KMS-11 (cell line): ENCODE data around the gene SCAMP1.

Experiments
- H2AFZ ChIP-seq: fragments of 200-600 bp; sonication (generic); 2 replicates; pipeline ENCODE4 v1.6.1; 2016; ENCODE audit warnings: antibody characterized with exemption, mixed run types, low read depth
- H3K27ac ChIP-seq: fragments of 200-600 bp; sonication (generic); 2 replicates; pipeline ENCODE4 v1.6.1; 2016; ENCODE audit warnings: mild to moderate bottlenecking, mixed run types
- H3K27me3 ChIP-seq: fragments of 200-600 bp; sonication (generic); 2 replicates; pipeline ENCODE4 v1.6.1; 2017; ENCODE audit warnings: mild to moderate bottlenecking, low read depth, mixed run types, moderate library complexity; ENCODE audit not compliant: insufficient read depth
- H3K36me3 ChIP-seq: fragments of 200-600 bp; sonication (generic); 2 replicates; pipeline ENCODE4 v1.6.1; 2017; ENCODE audit warnings: mild to moderate bottlenecking, mixed run types; ENCODE audit not compliant: insufficient read depth
- H3K4me1 ChIP-seq: fragments of 200-600 bp; sonication (generic); 2 replicates; pipeline ENCODE4 v1.6.1; 2016; ENCODE audit warnings: mild to moderate bottlenecking, low read depth, mixed run types; ENCODE audit not compliant: poor library complexity, severe bottlenecking
- H3K4me2 ChIP-seq: fragments of 200-600 bp; sonication (generic); 2 replicates; pipeline ENCODE4 v1.7.0; 2016; ENCODE audit warnings: mild to moderate bottlenecking, mixed run types
- H3K4me3 ChIP-seq: fragments of 200-600 bp; sonication (generic); IDR thresholded peaks from 2 replicates; pipeline ENCODE4 v1.6.1; 2017; ENCODE audit warnings: low read depth, low read length, mixed read lengths; ENCODE audit not compliant: insufficient read depth
- H3K79me2 ChIP-seq: fragments of 200-600 bp; sonication (generic); 2 replicates; pipeline ENCODE4 v1.6.1; 2016; ENCODE audit warnings: low read depth, mixed run types; ENCODE audit not compliant: insufficient read depth
- H3K9ac ChIP-seq: fragments of 200-600 bp; sonication (generic); 2 replicates; pipeline ENCODE4 v1.6.1; 2016; ENCODE audit warnings: mild to moderate bottlenecking, mixed run types
- H4K20me1 ChIP-seq: fragments of 200-600 bp; sonication (generic); 2 replicates; pipeline ENCODE4 v1.6.1; 2016; ENCODE audit warnings: mild to moderate bottlenecking, mixed run types; ENCODE audit not compliant: insufficient read depth
- TF ChIP-seq, protein P1 (sequence below): fragments of 200-600 bp; sonication (generic); conservative IDR thresholded peaks from 2 replicates; pipeline ENCODE4 v1.6.1; 2017; ENCODE audit warnings: low read depth, mild to moderate bottlenecking, antibody characterized with exemption, low read length, moderate library complexity, mixed read lengths

Gene SCAMP1

GRCh38 chr5:78476795-78477194 is 116.4 kb downstream of the SCAMP1 start:
- Histone ChIP-seq H3K36me3 (no peaks in the 10 kb centered on the region), H3K27me3 (no peaks in the 10 kb centered on the region), H4K20me1 (no peaks in the 10 kb centered on the region), H3K27ac (no peak overlapping the region), H3K4me2 (no peak overlapping the region), H3K4me3 (no peak overlapping the region), H3K9ac (no peak overlapping the region), H2AFZ (no peak overlapping the region), H3K79me2 (no peaks in the 10 kb centered on the region), H3K4me1 (no peaks in the 10 kb centered on the region)
- TF ChIP-seq, protein P1, sequence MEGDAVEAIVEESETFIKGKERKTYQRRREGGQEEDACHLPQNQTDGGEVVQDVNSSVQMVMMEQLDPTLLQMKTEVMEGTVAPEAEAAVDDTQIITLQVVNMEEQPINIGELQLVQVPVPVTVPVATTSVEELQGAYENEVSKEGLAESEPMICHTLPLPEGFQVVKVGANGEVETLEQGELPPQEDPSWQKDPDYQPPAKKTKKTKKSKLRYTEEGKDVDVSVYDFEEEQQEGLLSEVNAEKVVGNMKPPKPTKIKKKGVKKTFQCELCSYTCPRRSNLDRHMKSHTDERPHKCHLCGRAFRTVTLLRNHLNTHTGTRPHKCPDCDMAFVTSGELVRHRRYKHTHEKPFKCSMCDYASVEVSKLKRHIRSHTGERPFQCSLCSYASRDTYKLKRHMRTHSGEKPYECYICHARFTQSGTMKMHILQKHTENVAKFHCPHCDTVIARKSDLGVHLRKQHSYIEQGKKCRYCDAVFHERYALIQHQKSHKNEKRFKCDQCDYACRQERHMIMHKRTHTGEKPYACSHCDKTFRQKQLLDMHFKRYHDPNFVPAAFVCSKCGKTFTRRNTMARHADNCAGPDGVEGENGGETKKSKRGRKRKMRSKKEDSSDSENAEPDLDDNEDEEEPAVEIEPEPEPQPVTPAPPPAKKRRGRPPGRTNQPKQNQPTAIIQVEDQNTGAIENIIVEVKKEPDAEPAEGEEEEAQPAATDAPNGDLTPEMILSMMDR, result no peak

DNA sequence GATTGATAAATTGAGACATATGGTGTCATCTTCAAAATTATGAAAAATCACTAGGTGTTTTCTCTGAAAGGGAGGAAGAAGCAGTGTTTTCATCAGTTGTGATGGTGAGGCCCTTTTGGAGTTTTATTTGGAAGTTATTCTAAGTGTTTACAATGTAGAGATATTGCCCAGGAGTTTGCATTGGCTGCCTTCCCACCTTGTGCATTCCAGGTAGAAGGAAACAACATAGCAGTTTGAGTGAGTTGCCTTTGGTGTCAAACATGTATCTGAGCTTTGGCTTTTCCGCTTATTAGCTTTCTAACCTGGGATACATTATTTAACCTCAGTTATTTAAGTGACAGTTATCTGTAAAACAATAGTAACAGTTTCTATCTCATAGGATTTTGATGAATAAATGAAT is 122.5 kb downstream of the SCAMP1 start:
- Histone ChIP-seq H2AFZ (no peak overlapping the region), H3K9ac (no peak overlapping the region), H3K36me3 (no peaks in the 10 kb centered on the region), H3K4me3 (no peak overlapping the region), H3K79me2 (no peaks in the 10 kb centered on the region), H3K27me3 (no peaks in the 10 kb centered on the region), H4K20me1 (no peaks in the 10 kb centered on the region), H3K27ac (no peak overlapping the region), H3K4me1 (peaks cover 9% of the 10 kb centered on the region), H3K4me2 (no peak overlapping the region)
- TF ChIP-seq, protein P1, result no peak

DNA sequence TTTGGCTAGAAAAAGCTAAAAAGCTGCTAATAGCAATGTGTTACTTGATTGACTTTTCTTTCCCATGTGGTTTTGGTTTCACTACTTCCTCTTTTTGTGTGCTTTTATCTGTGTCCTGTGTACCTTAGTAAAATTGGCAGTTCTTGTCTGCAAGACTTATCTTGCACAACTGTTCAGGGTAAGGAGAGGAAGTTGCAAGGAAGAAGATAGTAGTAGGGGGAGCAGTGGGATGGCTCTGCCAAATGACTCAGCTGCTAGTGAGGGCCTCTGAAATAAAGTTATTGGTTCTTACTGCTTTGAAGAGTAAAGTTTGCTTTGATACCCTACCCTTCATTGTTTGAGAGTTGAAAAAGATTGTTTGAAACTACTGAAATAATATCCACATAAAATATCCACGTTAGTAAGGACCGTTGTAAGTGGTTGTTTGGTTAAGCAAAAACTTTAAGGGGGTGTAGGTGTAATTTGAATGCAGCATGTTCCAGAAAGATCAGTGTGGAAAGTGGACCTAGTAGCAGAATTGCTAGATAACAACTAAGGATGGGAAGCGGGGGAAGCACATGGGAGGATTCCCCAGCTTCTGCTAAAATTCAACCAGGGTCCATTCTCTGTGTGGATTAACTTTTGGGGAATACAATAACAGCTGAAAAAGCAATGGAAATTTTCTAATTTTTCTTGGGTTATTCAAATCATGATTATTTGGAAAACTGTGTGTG is 123.5 kb downstream of the SCAMP1 start:
- no peak overlapping the region for H3K9ac ChIP-seq
- no peaks in the 10 kb centered on the region for H3K79me2 ChIP-seq
- peaks cover 9% of the 10 kb centered on the region for H3K4me1 ChIP-seq
- no peaks in the 10 kb centered on the region for H4K20me1 ChIP-seq
- no peaks in the 10 kb centered on the region for H3K27me3 ChIP-seq
- H3K4me2 ChIP-seq, result no peak overlapping the region
- H3K4me3 ChIP-seq, result no peak overlapping the region
- H3K36me3 ChIP-seq, result no peaks in the 10 kb centered on the region
- TF ChIP-seq, protein P1, result no peak
- H3K27ac ChIP-seq, result no peak overlapping the region
- H2AFZ ChIP-seq, result no peak overlapping the region

DNA sequence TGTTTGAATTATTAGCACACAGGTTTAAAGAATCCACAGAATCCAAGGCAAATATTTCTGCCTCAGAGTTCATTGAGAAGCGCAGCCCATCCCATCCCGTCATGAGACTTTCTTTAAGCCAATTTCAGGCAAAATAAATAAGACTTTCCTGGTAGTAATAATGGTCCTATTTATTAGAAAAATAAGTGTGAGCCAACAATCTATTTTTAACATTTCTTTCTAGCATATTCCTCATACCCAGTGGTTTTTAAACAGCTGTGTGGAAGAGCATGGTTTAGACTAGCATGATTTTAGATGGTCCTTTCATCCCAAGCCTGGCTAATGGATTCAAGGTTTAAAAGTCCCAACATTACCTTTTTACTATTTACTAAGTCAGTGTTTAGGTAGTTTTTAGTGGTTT is 125.8 kb downstream of the SCAMP1 start:
- no peak overlapping the region for H3K9ac ChIP-seq
- TF ChIP-seq, protein P1, result no peak
- no peaks in the 10 kb centered on the region for H3K36me3 ChIP-seq

More for the DNA sequence above, 125.8 kb downstream of the SCAMP1 start:
- Histone ChIP-seq H3K4me1 (peaks cover 9% of the 10 kb centered on the region), H3K27ac (no peak overlapping the region), H4K20me1 (no peaks in the 10 kb centered on the region), H2AFZ (no peak overlapping the region), H3K27me3 (no peaks in the 10 kb centered on the region), H3K79me2 (no peaks in the 10 kb centered on the region), H3K4me2 (no peak overlapping the region), H3K4me3 (no peak overlapping the region)
